Measurements from ENCODE around the gene MRPL36.
"Not testable (repeated sequence)": the region's sequence is repeated elsewhere in the genome, so short reads cannot be mapped to it uniquely, and the experiment has no call there.

The MRPL36 gene

DNA sequence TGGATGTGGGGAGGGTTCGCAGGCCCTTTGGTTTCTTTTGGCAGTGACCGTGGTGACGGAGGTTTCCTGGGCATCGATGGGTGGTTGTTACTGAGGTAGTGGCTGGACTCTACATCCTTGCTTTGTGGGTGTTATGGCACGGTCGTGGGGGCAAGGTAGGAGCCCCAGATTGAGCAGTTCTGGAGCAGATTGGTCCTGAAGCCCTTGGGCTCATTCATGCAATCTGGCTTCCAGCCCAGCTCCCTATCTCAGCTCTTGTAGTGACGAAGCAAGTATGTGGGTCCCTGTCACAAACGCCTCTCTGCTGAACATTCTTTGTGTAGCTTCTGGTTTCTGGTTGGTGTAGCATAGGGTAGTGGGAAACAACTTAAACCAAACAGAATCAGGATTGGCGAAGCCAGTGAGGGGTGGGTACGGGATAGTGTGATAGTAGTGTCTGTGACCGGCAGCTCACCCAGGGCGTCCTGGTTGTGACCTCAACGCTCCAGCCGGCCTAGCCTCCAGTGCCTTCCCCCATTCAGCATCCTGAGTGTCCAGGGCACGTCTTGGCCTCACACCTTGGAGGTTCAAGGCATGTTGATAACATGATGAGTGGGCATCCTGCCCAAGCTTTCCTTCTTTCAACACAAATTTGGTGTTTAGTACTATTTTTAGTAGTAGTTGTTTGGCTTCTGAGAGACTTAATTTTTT, 4.5 kb upstream of the MRPL36 start:
- Mint-ChIP-seq H3K27me3 (no peaks in the 10 kb centered on the region), H3K36me3 (ENCODE audit: insufficient read depth) (peaks cover 83% of the 10 kb centered on the region), H3K4me3 (no peak overlapping the region), H3K4me1 (ENCODE audit: low read depth in 2 of 2) (peaks cover 39 to 54% of the 10 kb centered on the region in 2 donors), H3K27ac (peak overlapping the region; percentile 38 to 59), H3K9me3 (no peaks in the 10 kb centered on the region)
- DNase-seq (no peak), ATAC-seq (replicated peaks) (no peak)

DNA sequence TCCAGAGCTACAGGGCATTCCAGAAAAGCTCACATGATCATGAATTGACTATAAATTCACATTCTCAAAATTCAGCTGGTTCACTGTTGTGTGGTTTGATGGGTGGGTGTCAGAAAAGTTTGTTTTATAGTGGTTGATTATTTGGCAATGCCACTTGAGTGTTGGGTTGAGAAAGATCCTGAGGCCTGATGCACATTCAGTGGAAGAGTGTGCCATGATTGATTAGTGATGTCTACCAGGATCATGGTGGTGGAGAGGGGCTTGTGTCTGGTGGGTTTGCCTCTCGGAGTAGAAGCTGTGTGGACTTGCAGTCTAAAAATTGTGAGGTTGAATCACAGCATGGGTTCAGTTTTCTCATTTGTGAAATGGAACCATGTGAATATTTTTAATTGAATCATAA, 3.6 kb upstream of the MRPL36 start:
- H3K4me1 Mint-ChIP-seq (ENCODE audit: low read depth in 2 of 2): peaks cover 48 to 52% of the 10 kb centered on the region in 2 donors
- H3K4me3 Mint-ChIP-seq: peak overlapping the region; percentile 19 to 22
- H3K36me3 Mint-ChIP-seq (ENCODE audit: insufficient read depth): peaks cover 82% of the 10 kb centered on the region
- peak overlapping the region; percentile 65 to 97 for H3K27ac Mint-ChIP-seq
- ATAC-seq (replicated peaks) (no peak), DNase-seq (no peak)
- no peaks in the 10 kb centered on the region for H3K27me3 Mint-ChIP-seq
- no peaks in the 10 kb centered on the region for H3K9me3 Mint-ChIP-seq

DNA sequence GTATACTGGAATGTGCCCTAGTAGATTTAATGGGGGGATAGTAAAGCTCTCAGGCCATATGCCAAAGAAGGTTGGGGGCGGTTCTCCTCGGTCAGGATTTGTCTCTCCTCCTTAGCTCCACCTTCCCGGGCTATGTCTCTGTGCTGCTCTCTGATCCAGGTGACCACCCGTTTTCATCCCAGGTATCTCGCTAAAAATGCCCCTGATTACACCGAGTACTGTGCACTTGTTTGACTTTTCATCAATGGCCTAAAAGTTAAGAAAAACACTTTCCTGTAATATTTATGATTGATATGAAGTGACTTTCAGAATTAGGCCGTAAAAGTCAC, 2.3 kb upstream of the MRPL36 start:
- H3K9me3 Mint-ChIP-seq: no peaks in the 10 kb centered on the region
- no peak for DNase-seq
- peak overlapping the region; percentile 95 to 97 for H3K27ac Mint-ChIP-seq
- H3K27me3 Mint-ChIP-seq: no peaks in the 10 kb centered on the region
- H3K4me1 Mint-ChIP-seq (ENCODE audit: low read depth in 2 of 2): peaks cover 44 to 49% of the 10 kb centered on the region in 2 donors
- no peak for ATAC-seq (replicated peaks)
- H3K4me3 Mint-ChIP-seq: peak overlapping the region; percentile 87 to 97
- H3K36me3 Mint-ChIP-seq (ENCODE audit: insufficient read depth): peaks cover 81% of the 10 kb centered on the region

DNA sequence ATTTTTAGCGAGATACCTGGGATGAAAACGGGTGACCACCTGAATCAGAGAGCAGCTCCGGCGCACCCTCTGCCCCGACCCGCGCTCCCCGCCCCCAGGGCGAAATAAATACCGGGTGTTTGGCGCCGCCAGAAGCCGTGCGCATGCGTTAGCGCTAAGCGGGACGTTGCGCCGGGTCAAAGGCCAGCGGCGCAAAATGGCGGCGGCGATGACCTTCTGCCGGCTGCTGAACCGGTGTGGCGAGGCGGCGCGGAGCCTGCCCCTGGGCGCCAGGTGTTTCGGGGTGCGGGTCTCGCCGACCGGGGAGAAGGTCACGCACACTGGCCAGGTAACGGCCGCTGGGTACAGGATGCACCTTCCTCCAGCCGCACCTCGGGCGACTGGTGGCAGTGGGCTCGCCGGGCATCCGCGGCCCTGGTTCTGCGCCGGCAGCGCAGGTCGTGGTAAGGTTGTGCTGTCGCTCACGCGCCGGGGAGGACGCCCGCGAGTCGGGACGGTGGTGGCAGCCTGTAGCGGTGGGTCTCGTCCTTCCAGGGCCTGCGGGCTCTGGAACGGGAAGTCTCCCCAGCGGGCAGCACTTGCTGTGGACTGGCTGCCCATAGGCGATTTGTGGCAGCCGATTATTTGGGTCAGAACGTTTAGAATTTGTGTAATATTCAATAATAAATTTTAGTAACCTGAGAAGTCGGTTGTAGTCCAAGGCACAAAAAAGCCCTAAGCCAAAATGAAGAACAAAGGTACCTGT, 1.8 kb upstream of the MRPL36 start, which contains the start of gene NDUFS6:
NDUFS6 (plus strand) TSS at position 186 of the 745 bp plus-strand sequence; CDS start at position 197, 11 bp downstream.
- peak; percentile 65 to 70 (median 69) for DNase-seq
- ATAC-seq (replicated peaks): peak; percentile 61
- Mint-ChIP-seq H3K4me1 (ENCODE audit: low read depth in 2 of 2) (peaks cover 45 to 49% of the 10 kb centered on the region in 2 donors), H3K36me3 (ENCODE audit: insufficient read depth) (peaks cover 77% of the 10 kb centered on the region), H3K27ac (peak within 1 kb of the TSS; percentile 95 to 97), H3K4me3 (peak within 1 kb of the TSS; percentile 87 to 97), H3K27me3 (no peaks in the 10 kb centered on the region), H3K9me3 (no peaks in the 10 kb centered on the region)

DNA sequence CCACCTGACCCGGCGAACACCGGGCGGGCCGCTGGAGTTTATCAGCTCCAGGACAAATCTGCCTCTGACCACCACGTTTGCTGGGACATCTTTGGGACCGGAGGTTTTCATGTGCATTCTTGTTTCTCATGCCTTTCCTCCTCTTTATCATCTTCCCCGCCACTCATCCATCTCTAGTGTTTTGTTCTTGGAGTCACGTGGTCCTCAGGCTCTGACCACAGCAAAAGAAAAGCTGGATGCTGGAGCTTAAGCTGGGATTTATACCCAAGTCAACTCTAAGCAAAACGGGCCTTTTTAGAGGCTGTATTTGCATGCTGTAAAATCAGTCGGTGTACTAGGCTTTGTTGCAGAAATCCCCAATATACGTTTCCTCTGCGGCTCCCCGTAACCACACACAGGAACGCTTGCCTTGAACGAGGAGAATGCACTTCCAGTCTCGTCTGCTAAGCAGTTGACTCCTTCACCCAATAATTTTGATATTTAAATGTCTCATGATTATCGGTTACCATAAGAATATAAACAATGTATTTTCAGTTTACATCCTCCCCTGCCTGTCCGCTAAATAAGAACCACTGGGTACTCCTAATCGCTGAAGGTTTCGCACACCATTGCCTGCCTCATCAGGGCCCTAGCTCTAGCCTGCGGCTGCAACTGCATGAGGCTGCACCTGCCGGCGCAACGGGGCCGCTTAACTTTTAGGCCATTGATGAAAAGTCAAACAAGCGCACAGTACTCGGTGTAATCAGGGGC, 1.0 kb upstream of the MRPL36 start:
- H3K4me1 Mint-ChIP-seq (ENCODE audit: low read depth in 2 of 2): peaks cover 47 to 48% of the 10 kb centered on the region in 2 donors
- H3K9me3 Mint-ChIP-seq: no peaks in the 10 kb centered on the region
- H3K36me3 Mint-ChIP-seq (ENCODE audit: insufficient read depth): peaks cover 75% of the 10 kb centered on the region
- peak overlapping the region; percentile 95 to 97 for H3K27ac Mint-ChIP-seq
- DNase-seq (peak; percentile 30 to 64 (median 44)), ATAC-seq (replicated peaks) (peak; percentile 61)
- H3K27me3 Mint-ChIP-seq: no peaks in the 10 kb centered on the region
- H3K4me3 Mint-ChIP-seq: peak overlapping the region; percentile 87 to 97

DNA sequence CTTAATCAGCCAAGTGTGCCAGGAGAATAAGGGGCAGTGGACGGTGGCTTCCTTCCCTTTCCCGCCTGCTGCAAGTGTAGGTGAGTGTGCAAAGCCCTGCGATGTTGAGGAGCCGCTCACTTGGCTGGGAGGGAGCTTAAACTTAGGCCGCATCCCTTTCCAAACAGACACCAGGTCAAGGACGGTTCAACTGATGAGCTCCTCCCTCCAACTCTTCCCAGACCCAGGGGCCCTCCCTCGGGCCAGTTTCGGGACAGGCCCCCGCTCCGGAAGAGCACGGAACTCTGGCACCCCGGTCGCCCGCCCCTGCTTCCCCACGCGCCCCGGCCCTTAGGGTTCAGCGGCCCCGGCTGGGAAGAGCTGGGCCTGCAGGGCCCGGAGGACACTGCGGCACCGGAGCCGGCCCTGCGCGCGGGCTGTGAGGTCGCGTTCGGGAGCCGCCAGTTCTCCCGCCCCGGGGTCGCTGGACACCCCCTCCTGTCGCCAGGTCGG, 481 bp downstream of the MRPL36 start:
- Mint-ChIP-seq H3K4me1 (ENCODE audit: low read depth in 2 of 2) (peaks cover 51 to 58% of the 10 kb centered on the region in 2 donors), H3K4me3 (peak overlapping the region; percentile 87 to 97), H3K36me3 (ENCODE audit: insufficient read depth) (peaks cover 61% of the 10 kb centered on the region), H3K27me3 (no peaks in the 10 kb centered on the region), H3K27ac (peak overlapping the region; percentile 95 to 97), H3K9me3 (no peaks in the 10 kb centered on the region)
- DNase-seq: no peak
- peak; percentile 28 for ATAC-seq (replicated peaks)

DNA sequence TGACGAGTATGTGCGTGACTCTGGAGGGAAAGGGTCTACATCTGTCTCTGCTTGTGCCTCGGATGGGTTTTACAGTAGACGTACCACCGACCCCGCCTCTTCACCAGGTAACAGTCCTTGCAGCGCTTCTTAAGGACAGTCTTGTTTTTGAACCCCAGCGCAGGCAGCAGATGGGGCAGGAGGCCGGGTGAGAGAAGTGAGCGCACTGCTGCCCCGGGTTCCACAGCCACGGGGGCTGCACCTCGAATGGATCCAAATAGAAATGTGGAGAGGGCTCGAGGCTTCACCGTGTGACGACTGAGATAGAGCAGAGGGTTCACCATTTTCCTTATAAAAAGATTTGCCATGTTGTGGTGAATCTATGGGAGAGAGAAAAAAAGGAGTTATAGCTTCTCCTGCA, 1.0 kb downstream of the MRPL36 start:
- DNase-seq; H3K9me3 Mint-ChIP-seq; H3K27me3 Mint-ChIP-seq; ATAC-seq (replicated peaks): not testable (repeated sequence)
- H3K36me3 Mint-ChIP-seq (ENCODE audit: insufficient read depth): peaks cover 56% of the 10 kb centered on the region
- peak overlapping the region; percentile 87 to 97 for H3K4me3 Mint-ChIP-seq
- peak overlapping the region; percentile 95 to 97 for H3K27ac Mint-ChIP-seq
- peaks cover 49 to 58% of the 10 kb centered on the region in 2 donors for H3K4me1 Mint-ChIP-seq (ENCODE audit: low read depth in 2 of 2)

DNA sequence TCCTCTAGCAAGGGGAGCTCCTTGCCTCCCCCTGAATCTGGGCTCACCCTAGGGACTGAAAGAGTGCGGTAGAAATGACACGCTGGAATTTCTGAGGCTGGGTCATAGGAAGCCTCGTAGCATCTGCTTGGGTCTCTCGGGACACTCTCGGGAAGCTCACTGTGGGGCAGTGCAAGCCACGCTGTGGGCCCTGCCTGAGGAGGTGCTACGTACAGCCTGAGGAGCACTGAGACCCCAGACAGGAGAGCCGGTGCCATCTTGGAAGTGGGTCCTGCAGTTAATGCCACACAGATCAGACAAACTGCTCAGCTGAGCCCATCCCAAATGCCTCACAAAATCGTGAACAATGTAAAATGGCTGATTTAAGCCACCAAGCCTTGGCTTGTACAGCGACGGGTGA, 1.8 kb downstream of the MRPL36 start:
- H3K4me3 Mint-ChIP-seq: peak overlapping the region in 1 of 2 donors; percentile 97
- DNase-seq (no peak), ATAC-seq (replicated peaks) (no peak)
- H3K27ac Mint-ChIP-seq: no peak overlapping the region
- no peaks in the 10 kb centered on the region for H3K27me3 Mint-ChIP-seq
- H3K36me3 Mint-ChIP-seq (ENCODE audit: insufficient read depth): peaks cover 57% of the 10 kb centered on the region
- H3K9me3 Mint-ChIP-seq: no peaks in the 10 kb centered on the region
- peaks cover 51 to 58% of the 10 kb centered on the region in 2 donors for H3K4me1 Mint-ChIP-seq (ENCODE audit: low read depth in 2 of 2)

DNA sequence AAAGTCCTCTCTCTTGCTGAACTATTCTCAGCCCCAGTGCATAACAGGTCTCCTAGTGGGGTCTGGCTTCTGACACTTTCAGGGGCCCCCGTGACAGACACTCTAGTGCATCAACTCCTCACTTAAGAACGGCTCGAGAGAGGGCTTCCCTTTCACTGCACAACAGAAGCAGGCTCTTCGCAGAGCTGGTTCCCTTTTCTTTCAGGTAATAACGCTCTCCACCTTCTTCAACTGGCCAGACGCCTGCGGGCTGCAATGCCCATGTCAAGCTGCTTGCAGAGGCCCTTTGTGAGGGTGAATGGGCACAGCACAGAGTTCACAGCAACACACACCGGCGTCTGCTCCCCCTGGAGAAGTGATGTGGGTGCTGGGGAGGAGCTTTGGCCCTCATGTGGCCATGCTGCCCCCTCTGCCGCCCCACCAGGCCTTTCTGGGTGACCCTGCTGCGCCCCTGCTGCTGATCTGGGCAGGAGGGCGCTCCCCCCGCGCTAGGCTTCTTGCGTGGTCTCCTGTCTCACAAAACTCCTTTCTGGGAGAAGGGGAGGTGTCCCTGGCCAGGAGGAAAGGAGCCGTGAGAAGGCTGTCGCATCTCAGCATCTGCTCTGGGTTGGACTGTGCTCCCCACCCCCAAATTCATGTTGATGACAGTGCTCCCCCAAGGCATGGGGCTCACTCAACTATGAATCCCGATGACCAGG, 2.4 kb downstream of the MRPL36 start:
- no peak overlapping the region for H3K4me3 Mint-ChIP-seq
- H3K4me1 Mint-ChIP-seq (ENCODE audit: low read depth in 2 of 2): peaks cover 53 to 58% of the 10 kb centered on the region in 2 donors
- H3K9me3 Mint-ChIP-seq: no peaks in the 10 kb centered on the region
- no peak for DNase-seq
- ATAC-seq (replicated peaks): no peak
- no peaks in the 10 kb centered on the region for H3K27me3 Mint-ChIP-seq
- peak overlapping the region in 1 of 2 donors; percentile 5 for H3K27ac Mint-ChIP-seq
- peaks cover 58% of the 10 kb centered on the region for H3K36me3 Mint-ChIP-seq (ENCODE audit: insufficient read depth)

DNA sequence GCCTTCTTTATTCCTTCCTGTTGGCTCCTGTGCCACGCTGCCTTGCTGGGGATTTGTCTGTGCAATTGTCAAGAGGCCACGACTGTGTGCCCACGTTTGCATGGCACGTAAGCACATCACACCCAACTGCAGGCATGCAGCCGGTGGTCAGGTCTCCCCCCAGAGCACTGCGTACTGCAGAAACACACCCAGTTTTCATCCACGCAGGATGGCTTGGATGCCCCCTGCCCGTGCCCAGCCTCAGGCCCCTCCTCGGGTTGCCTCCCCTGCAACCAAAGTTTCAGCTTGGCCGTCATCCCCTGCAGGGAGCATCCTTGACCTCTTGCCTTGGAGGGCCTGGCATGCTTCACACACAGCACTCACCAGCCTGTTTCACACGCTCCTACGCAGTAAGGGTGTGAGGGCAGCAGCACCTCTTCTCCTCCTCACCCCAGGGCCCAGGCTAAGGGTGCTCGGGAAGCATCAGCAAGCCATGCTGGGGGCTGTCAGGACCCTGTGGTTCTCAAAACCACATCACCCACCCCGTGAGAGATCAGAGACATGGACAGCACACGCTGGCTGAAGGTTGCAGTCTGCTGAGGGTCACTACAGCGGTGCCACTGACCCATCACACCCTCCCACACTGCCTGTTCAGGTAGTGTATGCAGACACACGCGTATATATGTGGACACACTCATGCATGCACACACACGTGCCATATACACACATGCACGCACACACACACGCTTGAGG, 3.1 kb downstream of the MRPL36 start:
- Mint-ChIP-seq H3K4me1 (ENCODE audit: low read depth in 2 of 2) (peaks cover 56 to 61% of the 10 kb centered on the region in 2 donors), H3K9me3 (no peaks in the 10 kb centered on the region), H3K27ac (no peak overlapping the region), H3K4me3 (no peak overlapping the region), H3K27me3 (no peaks in the 10 kb centered on the region), H3K36me3 (ENCODE audit: insufficient read depth) (peaks cover 55% of the 10 kb centered on the region)
- no peak for ATAC-seq (replicated peaks)
- DNase-seq: no peak

DNA sequence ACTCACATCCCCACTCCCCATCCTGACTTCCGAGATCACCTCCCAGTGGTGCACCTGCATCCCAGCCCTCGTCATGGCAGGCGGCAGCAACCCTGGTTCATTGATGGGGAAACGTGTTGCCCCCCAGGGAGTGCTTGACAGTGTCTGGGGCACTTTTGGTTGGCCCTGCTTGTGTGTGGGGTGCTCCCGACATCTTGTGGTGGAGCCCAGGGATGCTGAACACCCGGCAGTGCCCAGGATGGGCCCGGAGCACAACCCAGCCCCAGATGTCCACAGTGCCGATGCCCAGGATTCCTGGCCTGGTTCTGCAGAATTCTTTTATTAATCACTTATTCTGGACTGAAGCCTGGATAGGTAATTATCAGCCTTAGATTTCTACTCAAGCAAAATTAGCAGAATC, 3.7 kb downstream of the MRPL36 start:
- no peaks in the 10 kb centered on the region for H3K9me3 Mint-ChIP-seq
- DNase-seq (no peak), ATAC-seq (replicated peaks) (no peak)
- H3K36me3 Mint-ChIP-seq (ENCODE audit: insufficient read depth): peaks cover 50% of the 10 kb centered on the region
- peak overlapping the region in 1 of 2 donors; percentile 67 for H3K27ac Mint-ChIP-seq
- peak overlapping the region in 1 of 2 donors; percentile 2 for H3K4me3 Mint-ChIP-seq
- no peaks in the 10 kb centered on the region for H3K27me3 Mint-ChIP-seq
- H3K4me1 Mint-ChIP-seq (ENCODE audit: low read depth in 2 of 2): peaks cover 60 to 62% of the 10 kb centered on the region in 2 donors

DNA sequence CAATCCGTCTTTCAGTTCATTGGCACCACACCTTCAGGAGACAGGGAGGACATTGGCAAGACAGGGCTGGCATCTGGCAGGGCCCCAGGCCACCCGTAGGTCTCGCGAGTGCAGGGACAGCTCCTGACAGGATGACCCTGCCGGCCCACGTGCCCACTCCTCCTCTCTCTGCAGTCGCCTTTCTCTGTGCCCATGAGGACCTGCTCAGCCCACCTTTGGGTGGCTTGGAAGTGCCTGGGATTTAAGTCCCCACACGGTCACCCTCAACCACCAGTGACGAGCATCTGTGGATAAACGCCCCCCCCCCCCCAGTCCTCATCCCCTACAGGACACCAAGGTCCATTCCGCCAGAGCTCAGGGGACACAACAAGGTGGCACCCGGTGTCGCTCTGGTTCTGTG, 4.1 kb downstream of the MRPL36 start:
- Mint-ChIP-seq H3K4me3 (peak overlapping the region in 1 of 2 donors; percentile 2), H3K27ac (peak overlapping the region in 1 of 2 donors; percentile 67), H3K27me3 (no peaks in the 10 kb centered on the region), H3K9me3 (no peaks in the 10 kb centered on the region), H3K4me1 (ENCODE audit: low read depth in 2 of 2) (peaks cover 58 to 60% of the 10 kb centered on the region in 2 donors), H3K36me3 (ENCODE audit: insufficient read depth) (peaks cover 46% of the 10 kb centered on the region)
- DNase-seq: no peak
- ATAC-seq (replicated peaks): no peak

All from effector memory CD8-positive, alpha-beta T cell (primary cell).